GM23338 (cell line): ENCODE measurements around the gene FTO. TPM values are rescaled to one million over a fixed set of nuclear protein-coding genes. Genes with fewer than 3 reads are reported as not detected.

ENCODE experiments used
- ATAC-seq: fragments of 200-7000 bp; cut with Tn5 transposase; 3 replicates; pipeline ENCODE4 v1.9.1; 2020
- DNase-seq: peaks from one replicate; pipeline ENCODE4 v3.0.0-alpha.2; 2015; ENCODE audit warnings: low spot score
- H2AFZ ChIP-seq: fragments of 200-600 bp; sonication (generic); 2 replicates; pipeline ENCODE4 v1.8.0; 2016; ENCODE audit warnings: antibody characterized with exemption, mild to moderate bottlenecking, moderate library complexity
- H3F3A ChIP-seq: fragments of 200-600 bp; sonication (generic); replicated peaks from 2 replicates; pipeline ENCODE4 v1.8.0; 2017; ENCODE audit warnings: antibody characterized with exemption, mixed run types, low read depth
- H3K27ac ChIP-seq: fragments of 200-600 bp; sonication (generic); 2 replicates; pipeline ENCODE4 v1.6.1; 2016; ENCODE audit warnings: low read depth
- H3K27me3 ChIP-seq: fragments of 200-600 bp; sonication (generic); 2 replicates; pipeline ENCODE4 v1.8.0; 2016; ENCODE audit warnings: mild to moderate bottlenecking, mixed run types, moderate library complexity; ENCODE audit not compliant: insufficient read depth
- H3K36me3 ChIP-seq: fragments of 200-600 bp; sonication (generic); 2 replicates; pipeline ENCODE4 v1.8.0; 2016; ENCODE audit warnings: mild to moderate bottlenecking; ENCODE audit not compliant: insufficient read depth
- H3K4me1 ChIP-seq: fragments of 200-600 bp; sonication (generic); 2 replicates; pipeline ENCODE4 v1.8.0; 2016; ENCODE audit warnings: mild to moderate bottlenecking, moderate library complexity; ENCODE audit not compliant: insufficient read depth
- H3K4me2 ChIP-seq: fragments of 200-600 bp; sonication (generic); 2 replicates; pipeline ENCODE4 v1.7.1; 2017; ENCODE audit warnings: mixed run types
- H3K4me3 ChIP-seq: fragments of 200-600 bp; sonication (generic); 2 replicates; pipeline ENCODE4 v1.6.1; 2016; ENCODE audit warnings: mixed run types
- H3K79me2 ChIP-seq: fragments of 200-600 bp; sonication (generic); replicated peaks from 2 replicates; pipeline ENCODE4 v1.8.0; 2017; ENCODE audit warnings: mild to moderate bottlenecking; ENCODE audit not compliant: insufficient read depth
- H3K9me2 ChIP-seq: fragments of 200-600 bp; sonication (generic); 2 replicates; pipeline ENCODE4 v1.8.0; 2017; ENCODE audit not compliant: insufficient read depth
- H4K20me1 ChIP-seq: fragments of 200-600 bp; sonication (generic); replicated peaks from 2 replicates; pipeline ENCODE4 v1.8.0; 2017; ENCODE audit warnings: mild to moderate bottlenecking; ENCODE audit not compliant: insufficient read depth
- H3K27ac Mint-ChIP-seq: 2 replicates; pipeline ENCODE4 v1.8.0; 2020; ENCODE audit warnings: inconsistent platforms, mild to moderate bottlenecking, moderate library complexity, mixed read lengths
- H3K27me3 Mint-ChIP-seq: 3 replicates; pipeline ENCODE4 v1.8.0; 2022; ENCODE audit warnings: low read depth, mild to moderate bottlenecking, moderate library complexity, mixed read lengths, inconsistent platforms; ENCODE audit not compliant: insufficient read depth, poor library complexity
- H3K36me3 Mint-ChIP-seq: 3 replicates; pipeline ENCODE4 v1.8.0; 2021; ENCODE audit warnings: low read depth, mild to moderate bottlenecking, inconsistent platforms, moderate library complexity, mixed read lengths
- H3K4me1 Mint-ChIP-seq: 3 replicates; pipeline ENCODE4 v1.8.0; 2020; ENCODE audit warnings: mild to moderate bottlenecking, inconsistent platforms, mixed read lengths
- H3K4me3 Mint-ChIP-seq: 3 replicates; pipeline ENCODE4 v1.8.0; 2021; ENCODE audit warnings: moderate library complexity, mild to moderate bottlenecking, inconsistent platforms, mixed read lengths
- H3K9me3 Mint-ChIP-seq: 3 replicates; pipeline ENCODE4 v1.8.0; 2020; ENCODE audit warnings: moderate library complexity, mild to moderate bottlenecking, inconsistent platforms, mixed read lengths
- EZH2 ChIP-seq: fragments of 200-600 bp; sonication (generic); IDR thresholded peaks from one replicate; pipeline ENCODE4 v1.8.0; 2017; ENCODE audit warnings: antibody characterized with exemption, mild to moderate bottlenecking, low read depth; ENCODE audit not compliant: unreplicated experiment
- ZNF462 ChIP-seq: fragments of 250-450 bp; sonication (Bioruptor Pico); IDR thresholded peaks from 2 replicates; pipeline ENCODE4 v1.5.0; 2020; ENCODE audit warnings: mild to moderate bottlenecking, moderate library complexity
- polyA plus RNA-seq: library from polyadenylated mRNA; unstranded; fragments of >200 nt; fragmentation: Nextera tagmentation; extraction: Ambion mirVana; gene quantifications from 2 replicates; pipeline ENCODE4 v1.2.1, GENCODE V29; 2016
- total RNA-seq: library from RNA; depleted of rRNA; stranded (reverse); fragments of >200 nt; shearing (Covaris generic); gene quantifications from 2 replicates; pipeline ENCODE4 v1.2.3, GENCODE V29; 2014
- TF ChIP-seq, protein P1 (sequence below): IDR thresholded peaks from one replicate; pipeline ENCODE4 v1.6.1; 2018; ENCODE audit warnings: antibody characterized with exemption; ENCODE audit not compliant: unreplicated experiment
- TF ChIP-seq, protein P2 (sequence below), 2 experiments: fragments of 200-600 bp in 1 of 2; sonication (generic) in 1 of 2; conservative IDR thresholded peaks; 2 replicates each; pipeline versions ENCODE4 v1.5.1 to v1.6.1; 2016 to 2017; ENCODE audit warnings: antibody characterized with exemption in 2 of 2, low read depth in 2 of 2, mild to moderate bottlenecking in 2 of 2, moderate library complexity in 1 of 2

Gene FTO
- total and polyA plus RNA-seq, 2 experiments from 2014 or later, result 17.7 to 69.6 TPM

DNA sequence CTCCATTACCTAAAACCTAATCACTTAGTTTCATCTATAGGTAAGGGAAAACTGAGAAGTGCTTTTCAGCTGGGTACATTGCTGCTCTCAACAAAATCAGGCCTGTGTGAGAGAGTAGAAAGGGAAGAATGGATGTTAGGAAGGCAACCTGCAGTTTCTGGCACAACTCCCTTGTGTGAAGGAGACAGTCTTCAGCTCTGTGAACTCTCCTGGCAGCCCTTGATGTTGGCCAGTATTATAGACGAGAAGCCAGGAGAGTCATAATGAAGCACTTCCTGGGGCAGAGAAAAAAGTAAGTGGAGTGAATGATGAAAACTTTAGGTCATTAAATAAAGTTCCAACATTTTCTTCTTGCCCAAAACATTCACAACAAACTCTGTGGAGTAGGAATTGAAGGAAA is 322.5 kb downstream of the FTO start (continued):
- TF ChIP-seq, protein P1, sequence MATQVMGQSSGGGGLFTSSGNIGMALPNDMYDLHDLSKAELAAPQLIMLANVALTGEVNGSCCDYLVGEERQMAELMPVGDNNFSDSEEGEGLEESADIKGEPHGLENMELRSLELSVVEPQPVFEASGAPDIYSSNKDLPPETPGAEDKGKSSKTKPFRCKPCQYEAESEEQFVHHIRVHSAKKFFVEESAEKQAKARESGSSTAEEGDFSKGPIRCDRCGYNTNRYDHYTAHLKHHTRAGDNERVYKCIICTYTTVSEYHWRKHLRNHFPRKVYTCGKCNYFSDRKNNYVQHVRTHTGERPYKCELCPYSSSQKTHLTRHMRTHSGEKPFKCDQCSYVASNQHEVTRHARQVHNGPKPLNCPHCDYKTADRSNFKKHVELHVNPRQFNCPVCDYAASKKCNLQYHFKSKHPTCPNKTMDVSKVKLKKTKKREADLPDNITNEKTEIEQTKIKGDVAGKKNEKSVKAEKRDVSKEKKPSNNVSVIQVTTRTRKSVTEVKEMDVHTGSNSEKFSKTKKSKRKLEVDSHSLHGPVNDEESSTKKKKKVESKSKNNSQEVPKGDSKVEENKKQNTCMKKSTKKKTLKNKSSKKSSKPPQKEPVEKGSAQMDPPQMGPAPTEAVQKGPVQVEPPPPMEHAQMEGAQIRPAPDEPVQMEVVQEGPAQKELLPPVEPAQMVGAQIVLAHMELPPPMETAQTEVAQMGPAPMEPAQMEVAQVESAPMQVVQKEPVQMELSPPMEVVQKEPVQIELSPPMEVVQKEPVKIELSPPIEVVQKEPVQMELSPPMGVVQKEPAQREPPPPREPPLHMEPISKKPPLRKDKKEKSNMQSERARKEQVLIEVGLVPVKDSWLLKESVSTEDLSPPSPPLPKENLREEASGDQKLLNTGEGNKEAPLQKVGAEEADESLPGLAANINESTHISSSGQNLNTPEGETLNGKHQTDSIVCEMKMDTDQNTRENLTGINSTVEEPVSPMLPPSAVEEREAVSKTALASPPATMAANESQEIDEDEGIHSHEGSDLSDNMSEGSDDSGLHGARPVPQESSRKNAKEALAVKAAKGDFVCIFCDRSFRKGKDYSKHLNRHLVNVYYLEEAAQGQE, result no peak
- no peak for TF ChIP-seq ZNF462 (CRISPR knock-in tag)

- H2AFZ ChIP-seq, result no peak overlapping the region
- 0 out of 2 replicates have a peak, but pooled peaks cover 1% of the 10 kb centered on the region for H3K9me2 ChIP-seq
- Mint-ChIP-seq H3K9me3 (peaks cover 11% of the 10 kb centered on the region), H3K4me3 (no peak overlapping the region), H3K27ac (no peak overlapping the region), H3K27me3 (peaks cover 5% of the 10 kb centered on the region), H3K4me1 (no peaks in the 10 kb centered on the region), H3K36me3 (peaks cover 7% of the 10 kb centered on the region; the same call in 2 of the 3 replicates)
- no peak for DNase-seq
- no peaks in the 10 kb centered on the region for H3F3A ChIP-seq
- 0 out of 2 replicates have a peak, but pooled peaks cover 5% of the 10 kb centered on the region for H3K36me3 ChIP-seq
- H3K79me2 ChIP-seq, result no peaks in the 10 kb centered on the region
- H3K4me2 ChIP-seq, result no peak overlapping the region
- no peaks in the 10 kb centered on the region for H4K20me1 ChIP-seq
- no peak for ATAC-seq
- H3K27me3 ChIP-seq, result no peaks in the 10 kb centered on the region
- H3K4me3 ChIP-seq, result no peak overlapping the region
- H3K27ac ChIP-seq, result no peak overlapping the region
- no peaks in the 10 kb centered on the region for H3K4me1 ChIP-seq
- TF ChIP-seq, protein P2, sequence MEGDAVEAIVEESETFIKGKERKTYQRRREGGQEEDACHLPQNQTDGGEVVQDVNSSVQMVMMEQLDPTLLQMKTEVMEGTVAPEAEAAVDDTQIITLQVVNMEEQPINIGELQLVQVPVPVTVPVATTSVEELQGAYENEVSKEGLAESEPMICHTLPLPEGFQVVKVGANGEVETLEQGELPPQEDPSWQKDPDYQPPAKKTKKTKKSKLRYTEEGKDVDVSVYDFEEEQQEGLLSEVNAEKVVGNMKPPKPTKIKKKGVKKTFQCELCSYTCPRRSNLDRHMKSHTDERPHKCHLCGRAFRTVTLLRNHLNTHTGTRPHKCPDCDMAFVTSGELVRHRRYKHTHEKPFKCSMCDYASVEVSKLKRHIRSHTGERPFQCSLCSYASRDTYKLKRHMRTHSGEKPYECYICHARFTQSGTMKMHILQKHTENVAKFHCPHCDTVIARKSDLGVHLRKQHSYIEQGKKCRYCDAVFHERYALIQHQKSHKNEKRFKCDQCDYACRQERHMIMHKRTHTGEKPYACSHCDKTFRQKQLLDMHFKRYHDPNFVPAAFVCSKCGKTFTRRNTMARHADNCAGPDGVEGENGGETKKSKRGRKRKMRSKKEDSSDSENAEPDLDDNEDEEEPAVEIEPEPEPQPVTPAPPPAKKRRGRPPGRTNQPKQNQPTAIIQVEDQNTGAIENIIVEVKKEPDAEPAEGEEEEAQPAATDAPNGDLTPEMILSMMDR (conservative IDR thresholded peaks at IDR 0.05; ENCODE audit: low read depth in 2 of 2), result no peak
- TF ChIP-seq, protein P1, result no peak
- TF ChIP-seq EZH2, result no peak
Observed at GRCh38 chr16:54027062-54027461, 323.1 kb downstream of the FTO start.
